ENCODE data around the gene VPS13D.

DNA sequence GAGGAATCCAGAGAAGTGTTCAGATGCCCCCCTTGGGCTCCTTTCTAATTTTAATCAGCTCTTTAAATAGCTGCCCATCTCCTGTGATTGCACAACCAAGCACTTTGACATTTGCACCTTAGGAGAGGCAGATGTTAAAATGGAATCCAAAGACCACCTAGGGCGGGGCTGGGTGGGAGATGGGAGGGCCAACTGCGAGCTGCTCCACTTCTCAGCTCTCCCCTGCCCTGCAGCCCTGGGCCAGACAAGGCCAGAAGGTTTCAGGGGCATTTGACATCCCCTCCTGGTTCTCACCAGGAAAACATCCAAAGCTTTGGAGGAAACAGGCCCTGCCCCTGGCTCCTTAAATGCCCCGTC is 281.3 kb downstream of the VPS13D start:
- TF ChIP-seq RELA (CRISPR knock-in tag; IDR thresholded peaks at IDR 0.05; ENCODE audit: borderline replicate concordance) (no peak), JUN (CRISPR knock-in tag; IDR thresholded peaks at IDR 0.05) (no peak), IRF2 (CRISPR knock-in tag; IDR thresholded peaks at IDR 0.05; ENCODE audit: borderline replicate concordance, low read depth) (no peak), ATF1 (CRISPR knock-in tag; IDR thresholded peaks at IDR 0.05) (no peak)

Measured in WTC11 (cell line).